Uterus (tissue), 4 donors: ENCODE data around the gene IFT25. TPM values are rescaled to one million over a fixed set of nuclear protein-coding genes. Genes with fewer than 3 reads are reported as not detected.

Source experiments
- DNase-seq, 2 donors: peaks; one replicate each; pipeline ENCODE4 v3.0.0-alpha.2; 2019 to 2020
- H3K27ac ChIP-seq, 2 donors: fragments of 200-600 bp; sonication (generic); 1 replicate in 1 of 2; 2 replicates in 1 of 2; pipeline ENCODE4 v1.5.1; 2016 to 2018
- H3K27me3 ChIP-seq, 2 donors: fragments of 200-600 bp; sonication (generic); one replicate each; pipeline ENCODE4 v1.5.1; 2018 to 2019; ENCODE audit warnings: control low read depth in 1 of 2
- H3K36me3 ChIP-seq, 2 donors: fragments of 200-600 bp; sonication (generic); one replicate each; pipeline ENCODE4 v1.5.1; 2019; ENCODE audit warnings: control low read depth in 1 of 2
- H3K4me1 ChIP-seq, 2 donors: fragments of 200-600 bp; sonication (generic); one replicate each; pipeline ENCODE4 v1.5.1; 2018 to 2019; ENCODE audit warnings: control low read depth in 1 of 2
- H3K4me3 ChIP-seq, 2 donors: fragments of 200-600 bp; sonication (generic); 1 replicate in 1 of 2; 2 replicates in 1 of 2; pipeline ENCODE4 v1.5.1; 2018 to 2019; ENCODE audit warnings: mild to moderate bottlenecking in 1 of 2
- H3K9me3 ChIP-seq, 2 donors: fragments of 200-600 bp; sonication (generic); one replicate each; pipeline ENCODE4 v1.5.1; 2019; ENCODE audit warnings: control low read depth in 1 of 2
- CTCF ChIP-seq, 4 experiments: fragments of 200-600 bp in 2 of 4; fragments of 450-650 bp in 2 of 4; sonication (generic) in 2 of 4; IDR thresholded peaks; one replicate each; pipeline ENCODE4 v1.5.1; 2016 to 2019; ENCODE audit warnings: antibody characterized with exemption in 4 of 4, mild to moderate bottlenecking in 2 of 4, moderate library complexity in 1 of 4
- POLR2A ChIP-seq, 2 donors: fragments of 450-650 bp; IDR thresholded peaks; one replicate each; pipeline ENCODE4 v1.6.1; 2016; ENCODE audit warnings: antibody characterized with exemption in 2 of 2, mild to moderate bottlenecking in 1 of 2, moderate library complexity in 1 of 2
- intact Hi-C: fragments of 100-400 bp; cut with DNase I; formaldehyde crosslinking; loops from one replicate; pipeline ENCODE4 v1.15.1; 2023; ENCODE audit warnings: low total_unique reads
- total RNA-seq, 4 donors: library from RNA; depleted of rRNA in 3 of 4; stranded (reverse); fragments of >200 nt in 3 of 4; gene quantifications; one replicate each; pipeline versions ENCODE4 v1.1.0 to v1.2.4, GENCODE V29; 2014 to 2023
- donor health status: DM: yes; HTN: yes; CAD: no.

The IFT25 gene
- total RNA-seq, 4 donors from 2014 or later: 1.3 to 40.6 (median 28.7) TPM

DNA sequence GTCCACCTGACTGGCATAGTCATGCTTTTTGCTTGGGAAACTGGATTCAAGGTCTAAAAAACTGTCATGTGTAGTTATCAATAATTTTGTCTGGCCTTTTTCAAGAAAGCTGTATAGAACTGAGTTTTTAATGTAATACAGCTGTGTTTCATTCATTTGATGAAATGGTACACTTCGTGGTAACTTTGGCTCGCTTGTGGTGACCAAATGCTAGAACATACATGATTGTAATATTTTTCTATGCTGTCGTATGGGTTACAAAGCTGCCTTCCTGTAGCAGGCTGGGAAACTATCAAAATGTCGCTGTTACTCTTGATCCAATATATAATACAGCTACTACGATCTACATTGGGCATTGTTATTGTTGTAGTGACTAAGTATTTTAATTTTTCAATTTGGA lies 2.8 kb upstream of the IFT25 start:
- peaks cover 3 to 11% of the 10 kb centered on the region in 2 donors for H3K4me1 ChIP-seq
- H3K27ac ChIP-seq: peak overlapping the region in 1 of 2 donors; percentile 93
- no peak for TF ChIP-seq CTCF (IDR thresholded peaks at IDR 0.05)
- TF ChIP-seq POLR2A (IDR thresholded peaks at IDR 0.05): no peak
- intact Hi-C loops: no loop called here
- no peak overlapping the region for H3K4me3 ChIP-seq
- H3K9me3 ChIP-seq: no peaks in the 10 kb centered on the region
- DNase-seq: no peak
- H3K36me3 ChIP-seq: no peaks in the 10 kb centered on the region
- no peaks in the 10 kb centered on the region for H3K27me3 ChIP-seq

- Histone ChIP-seq H3K27me3 (no peaks in the 10 kb centered on the region), H3K9me3 (no peaks in the 10 kb centered on the region), H3K4me3 (peak overlapping the region; percentile 86 to 98), H3K27ac (peak overlapping the region; percentile 92 to 93), H3K36me3 (no peaks in the 10 kb centered on the region), H3K4me1 (peaks cover 3 to 11% of the 10 kb centered on the region in 2 donors)
- no peak for TF ChIP-seq CTCF (IDR thresholded peaks at IDR 0.05)
- no peak for TF ChIP-seq POLR2A (IDR thresholded peaks at IDR 0.05)
- DNase-seq: peak in 1 of 2 donors; percentile 19
- intact Hi-C loops: no loop called here
These were observed 1.8 kb upstream of the IFT25 start for GRCh38 chr1:53947172-53947907.

- H3K4me1 ChIP-seq: peaks cover 3 to 11% of the 10 kb centered on the region in 2 donors
- no peaks in the 10 kb centered on the region for H3K36me3 ChIP-seq
- TF ChIP-seq CTCF (IDR thresholded peaks at IDR 0.05) (peak; percentile 16 to 54 (median 24)), POLR2A (IDR thresholded peaks at IDR 0.05) (peak in 1 of 2 donors; percentile 50)
- intact Hi-C loops: no loop called here
- no peaks in the 10 kb centered on the region for H3K27me3 ChIP-seq
- no peaks in the 10 kb centered on the region for H3K9me3 ChIP-seq
- peak within 1 kb of the TSS; percentile 92 to 93 for H3K27ac ChIP-seq
- no peak for DNase-seq
- H3K4me3 ChIP-seq: peak within 1 kb of the TSS; percentile 86 to 98
These were observed 1.0 kb upstream of the IFT25 start, which contains the start of gene LRRC42 for GRCh38 chr1:53946252-53947171. LRRC42 (plus strand) TSS chr1:53946350; CDS start chr1:53952000, 5,650 bp downstream.

DNA sequence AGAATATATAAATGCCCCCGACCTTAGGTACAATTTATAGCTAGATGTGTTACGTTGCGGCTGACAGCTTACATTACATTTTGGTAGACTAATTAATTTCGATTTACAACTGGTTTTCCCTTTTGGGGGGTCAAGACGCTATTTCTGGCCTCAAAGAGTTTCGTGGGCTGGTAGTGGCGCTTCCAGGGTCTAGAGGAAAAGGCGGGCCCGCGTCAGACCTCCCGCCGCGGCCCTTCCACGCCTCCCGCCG lies 391 bp downstream of the IFT25 start:
- peak overlapping the region; percentile 92 to 93 for H3K27ac ChIP-seq
- H3K36me3 ChIP-seq: no peaks in the 10 kb centered on the region
- no peaks in the 10 kb centered on the region for H3K27me3 ChIP-seq
- DNase-seq: no peak
- peaks cover 3 to 11% of the 10 kb centered on the region in 2 donors for H3K4me1 ChIP-seq
- TF ChIP-seq CTCF (IDR thresholded peaks at IDR 0.05) (no peak), POLR2A (IDR thresholded peaks at IDR 0.05) (no peak)
- intact Hi-C loops: no loop called here
- H3K4me3 ChIP-seq: peak overlapping the region; percentile 86 to 98
- H3K9me3 ChIP-seq: no peaks in the 10 kb centered on the region
